AG04450 (cell line): ENCODE results near the gene PSG11. TPM values are rescaled to one million over a fixed set of nuclear protein-coding genes. Genes with fewer than 3 reads are reported as not detected.
"Not testable (repeated sequence)": the region's sequence is repeated elsewhere in the genome, so short reads cannot be mapped to it uniquely, and the experiment has no call there.

ENCODE experiments used
- CTCF ChIA-PET: fragments of 300-600, 350-600 bp; formaldehyde crosslinking; extraction: SDS; loops from one replicate; lab custom pipeline; 2022; ENCODE audit warnings: antibody characterized with exemption, inconsistent platforms; lab: Charles Lee
- POLR2A ChIA-PET: fragments of 350-600 bp; formaldehyde crosslinking; extraction: SDS; loops from one replicate; lab custom pipeline; 2021; ENCODE audit warnings: antibody characterized with exemption, inconsistent platforms; lab: Yijun Ruan, JAX
- DNase-seq: peaks from one replicate; pipeline ENCODE4 v3.0.0-alpha.2; 2011; ENCODE audit warnings: low read depth, low spot score
- H3K27ac ChIP-seq: one replicate; pipeline ENCODE4 v1.5.1; 2012; ENCODE audit warnings: low read depth, low read length, control low read depth
- H3K27me3 ChIP-seq: one replicate; pipeline ENCODE4 v1.6.0; 2012; ENCODE audit warnings: low read length; ENCODE audit not compliant: control insufficient read depth, insufficient read depth
- H3K4me3 ChIP-seq: 2 replicates; pipeline ENCODE4 v1.5.1; 2011; ENCODE audit warnings: mild to moderate bottlenecking, low read depth, low read length, control low read depth
- H3K9me3 ChIP-seq: 2 replicates; pipeline ENCODE4 v1.5.1; 2012; ENCODE audit warnings: low read length; ENCODE audit not compliant: control insufficient read depth, insufficient read depth
- polyA minus RNA-seq: library from RNA; depleted of rRNA, polyadenylated mRNA; stranded (reverse); fragments of >200 nt; gene quantifications from 2 replicates; pipeline ENCODE4 v1.2.3, GENCODE V29; 2011; rRNA and poly(A)+ RNA removed
- polyA plus RNA-seq: library from polyadenylated mRNA; depleted of rRNA; stranded (reverse); fragments of >200 nt; gene quantifications from 2 replicates; pipeline ENCODE4 v1.2.3, GENCODE V29; 2011; rRNA removed

The PSG11 gene
- 0.11 TPM in 1 of 2 replicates, not detected in the other for polyA plus RNA-seq
- polyA minus RNA-seq = not detected in 2 replicates

- H3K9me3 ChIP-seq, H3K27me3 ChIP-seq, DNase-seq, CTCF ChIA-PET, H3K4me3 ChIP-seq, H3K27ac ChIP-seq, POLR2A ChIA-PET: not testable (repeated sequence)
Observed at GRCh38 chr19:43026369-43026768, at the start of gene PSG11. TSS of gene PSG11 (minus strand) at chr19:43026469. CDS start at chr19:43026372, 97 bp downstream.

GRCh38 chr19:43062418-43062817 lies 36.1 kb upstream of the PSG11 start:
- DNase-seq, H3K27me3 ChIP-seq, H3K4me3 ChIP-seq, H3K9me3 ChIP-seq, POLR2A ChIA-PET, CTCF ChIA-PET, H3K27ac ChIP-seq: not testable (repeated sequence)

GRCh38 chr19:43061326-43061725 lies 35.1 kb upstream of the PSG11 start:
- H3K27ac ChIP-seq, CTCF ChIA-PET, H3K4me3 ChIP-seq, DNase-seq, H3K9me3 ChIP-seq, POLR2A ChIA-PET, H3K27me3 ChIP-seq: not testable (repeated sequence)

GRCh38 chr19:43060254-43060653 lies 34.0 kb upstream of the PSG11 start:
- not testable (repeated sequence) for H3K27ac ChIP-seq, DNase-seq

GRCh38 chr19:43059482-43059881 lies 33.2 kb upstream of the PSG11 start:
- CTCF ChIA-PET, H3K27me3 ChIP-seq, H3K9me3 ChIP-seq, DNase-seq, H3K4me3 ChIP-seq, POLR2A ChIA-PET, H3K27ac ChIP-seq: not testable (repeated sequence)

More at GRCh38 chr19:43060254-43060653, 34.0 kb upstream of the PSG11 start:
- CTCF ChIA-PET, POLR2A ChIA-PET, H3K27me3 ChIP-seq, H3K9me3 ChIP-seq, H3K4me3 ChIP-seq: not testable (repeated sequence)

- H3K27ac ChIP-seq, H3K27me3 ChIP-seq, CTCF ChIA-PET, H3K9me3 ChIP-seq, H3K4me3 ChIP-seq, DNase-seq, POLR2A ChIA-PET: not testable (repeated sequence)
Observed at GRCh38 chr19:43058440-43058839, 32.2 kb upstream of the PSG11 start.

- H3K4me3 ChIP-seq, H3K9me3 ChIP-seq, H3K27ac ChIP-seq, DNase-seq, CTCF ChIA-PET, H3K27me3 ChIP-seq: not testable (repeated sequence)
- POLR2A ChIA-PET = interaction anchor here (0.5 kb wide), 1 partner anchor 222 kb away, joined by 5 read pairs; no protein-coding TSS in a partner anchor
Observed at GRCh38 chr19:43047966-43048365, 21.7 kb upstream of the PSG11 start.

GRCh38 chr19:43046578-43046977 lies 20.3 kb upstream of the PSG11 start:
- DNase-seq, H3K9me3 ChIP-seq, CTCF ChIA-PET, H3K4me3 ChIP-seq, H3K27me3 ChIP-seq, POLR2A ChIA-PET, H3K27ac ChIP-seq: not testable (repeated sequence)

GRCh38 chr19:43043492-43044180 lies 17.4 kb upstream of the PSG11 start:
- DNase-seq, H3K27ac ChIP-seq, H3K9me3 ChIP-seq, H3K27me3 ChIP-seq, POLR2A ChIA-PET, CTCF ChIA-PET, H3K4me3 ChIP-seq: not testable (repeated sequence)
